D721Med (cell line): Measurements from ENCODE around the gene ACP5.

Source experiments
- DNase-seq: peaks from one replicate; pipeline ENCODE4 v3.0.0; 2011; ENCODE audit warnings: low spot score; ENCODE audit not compliant: insufficient read length
- FAIRE-seq: peaks from 2 replicates; lab custom pipeline; 2011; peaks lifted over from hg19 to GRCh38; lab: Jason Lieb, UNC
- TF ChIP-seq, protein P1 (sequence below): IDR thresholded peaks from 2 replicates; pipeline ENCODE4 v1.5.1; 2012; ENCODE audit warnings: mild to moderate bottlenecking, control low read depth; ENCODE audit not compliant: insufficient read depth; ENCODE audit errors: missing control alignments

ACP5 gene

DNA sequence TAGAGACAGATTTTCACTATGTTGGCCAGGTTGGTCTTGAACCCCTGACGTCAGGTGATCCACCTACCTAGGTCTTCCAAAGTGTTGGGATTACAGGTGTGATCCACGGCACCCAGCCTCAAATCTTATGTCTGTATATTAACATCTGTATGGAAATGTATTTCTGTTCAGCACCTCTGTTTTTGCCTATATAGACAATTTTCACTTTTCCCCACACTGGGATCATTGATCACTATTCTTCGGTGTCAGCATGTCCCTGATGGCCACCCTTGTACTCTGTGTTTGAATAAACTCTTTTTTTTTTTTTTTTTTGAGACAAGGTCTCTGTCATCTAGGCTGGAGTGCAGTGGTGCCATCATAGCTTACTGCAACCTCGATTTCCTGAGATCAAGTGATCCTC lies 16.6 kb upstream of the ACP5 start:
- FAIRE-seq = no peak

DNA sequence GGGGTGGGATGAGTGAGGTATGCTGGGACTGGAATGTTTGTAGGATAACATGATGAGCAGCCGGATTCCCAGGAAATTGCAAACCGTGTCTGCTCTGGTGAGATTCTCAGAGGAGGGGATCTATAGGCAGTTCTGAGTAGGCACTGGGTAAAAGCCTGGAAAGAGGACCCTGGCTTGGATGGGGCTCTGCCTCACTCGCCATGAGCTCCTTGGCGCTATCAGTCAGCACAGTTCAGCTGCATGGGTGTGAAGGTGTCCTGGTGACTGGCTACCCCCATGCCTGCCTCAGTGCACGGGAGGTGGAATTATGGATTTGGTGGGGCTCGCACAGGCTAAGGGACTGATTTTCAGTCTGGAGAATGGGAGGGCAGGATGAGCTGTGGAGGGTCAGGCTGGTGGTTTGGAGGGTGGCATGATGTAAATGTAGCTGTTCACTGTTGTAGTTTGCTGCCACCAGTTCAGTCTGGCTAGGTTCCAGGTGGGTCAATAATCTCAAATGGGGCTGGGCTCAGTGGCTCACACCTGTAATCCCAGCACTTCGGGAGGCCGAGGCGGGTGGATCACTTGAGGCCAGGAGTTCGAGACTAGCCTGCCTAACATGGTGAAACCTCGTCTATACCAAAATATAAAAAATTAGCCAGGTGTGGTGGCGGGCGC lies 10.7 kb upstream of the ACP5 start:
- FAIRE-seq (no peak), DNase-seq (no peak)
- TF ChIP-seq, protein P1, sequence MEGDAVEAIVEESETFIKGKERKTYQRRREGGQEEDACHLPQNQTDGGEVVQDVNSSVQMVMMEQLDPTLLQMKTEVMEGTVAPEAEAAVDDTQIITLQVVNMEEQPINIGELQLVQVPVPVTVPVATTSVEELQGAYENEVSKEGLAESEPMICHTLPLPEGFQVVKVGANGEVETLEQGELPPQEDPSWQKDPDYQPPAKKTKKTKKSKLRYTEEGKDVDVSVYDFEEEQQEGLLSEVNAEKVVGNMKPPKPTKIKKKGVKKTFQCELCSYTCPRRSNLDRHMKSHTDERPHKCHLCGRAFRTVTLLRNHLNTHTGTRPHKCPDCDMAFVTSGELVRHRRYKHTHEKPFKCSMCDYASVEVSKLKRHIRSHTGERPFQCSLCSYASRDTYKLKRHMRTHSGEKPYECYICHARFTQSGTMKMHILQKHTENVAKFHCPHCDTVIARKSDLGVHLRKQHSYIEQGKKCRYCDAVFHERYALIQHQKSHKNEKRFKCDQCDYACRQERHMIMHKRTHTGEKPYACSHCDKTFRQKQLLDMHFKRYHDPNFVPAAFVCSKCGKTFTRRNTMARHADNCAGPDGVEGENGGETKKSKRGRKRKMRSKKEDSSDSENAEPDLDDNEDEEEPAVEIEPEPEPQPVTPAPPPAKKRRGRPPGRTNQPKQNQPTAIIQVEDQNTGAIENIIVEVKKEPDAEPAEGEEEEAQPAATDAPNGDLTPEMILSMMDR = no peak

More for the DNA sequence above, 16.6 kb upstream of the ACP5 start:
- TF ChIP-seq, protein P1 = no peak
- DNase-seq = no peak

DNA sequence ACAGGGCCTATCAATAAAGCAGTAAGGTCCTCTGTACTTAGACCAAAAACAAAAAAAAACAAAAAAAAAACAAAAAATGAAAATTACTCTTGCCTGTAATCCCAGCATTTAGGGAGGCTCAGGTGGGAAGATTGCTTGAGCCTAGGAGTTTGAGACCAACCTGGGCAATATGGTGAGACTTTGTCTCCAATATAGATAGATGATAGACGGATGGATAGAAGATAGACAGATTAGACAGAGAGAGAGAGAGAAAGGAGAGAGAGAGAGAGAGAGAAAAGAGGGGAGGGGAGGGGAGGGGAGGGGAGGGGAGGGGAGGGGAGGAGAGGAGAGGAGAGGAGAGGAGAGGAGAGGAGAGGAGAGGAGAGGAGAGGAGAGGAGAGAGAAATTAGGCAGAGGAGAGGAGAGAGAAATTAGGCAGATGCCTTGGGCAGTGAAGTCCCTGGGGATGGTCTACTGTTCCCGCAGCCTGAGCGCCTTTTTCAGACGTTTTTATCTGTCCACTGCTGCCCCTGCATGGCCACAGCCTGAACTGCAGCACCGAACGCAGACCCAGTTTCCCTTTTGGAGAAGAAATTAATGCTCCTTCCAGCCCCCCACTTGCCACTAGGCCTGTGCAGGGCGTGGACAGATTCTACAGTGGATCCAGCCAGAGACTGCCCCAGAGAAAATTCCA lies 10.0 kb upstream of the ACP5 start:
- peak; percentile 77 for DNase-seq
- TF ChIP-seq, protein P1 = peak; percentile 96
- no peak for FAIRE-seq

DNA sequence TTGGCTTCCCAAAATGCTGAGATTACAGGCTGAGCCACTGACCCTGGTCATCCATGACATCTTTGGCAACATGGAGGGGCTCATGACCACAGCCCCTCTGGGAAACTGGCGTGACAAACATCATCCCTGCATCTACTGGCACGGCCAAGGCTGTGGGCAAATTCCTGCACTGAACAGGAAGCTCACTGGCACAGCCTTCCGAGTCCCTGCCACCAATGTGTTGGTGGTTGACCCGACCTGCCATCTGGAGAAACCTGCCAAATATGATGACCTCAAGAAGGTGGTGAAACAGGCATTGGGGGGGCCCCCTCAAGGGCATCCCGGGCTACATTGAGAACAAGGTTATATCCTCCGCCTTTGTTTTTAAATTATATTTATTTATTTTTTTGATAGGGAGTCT lies 8.9 kb upstream of the ACP5 start:
- DNase-seq (no peak), FAIRE-seq (no peak)
- TF ChIP-seq, protein P1 = no peak

DNA sequence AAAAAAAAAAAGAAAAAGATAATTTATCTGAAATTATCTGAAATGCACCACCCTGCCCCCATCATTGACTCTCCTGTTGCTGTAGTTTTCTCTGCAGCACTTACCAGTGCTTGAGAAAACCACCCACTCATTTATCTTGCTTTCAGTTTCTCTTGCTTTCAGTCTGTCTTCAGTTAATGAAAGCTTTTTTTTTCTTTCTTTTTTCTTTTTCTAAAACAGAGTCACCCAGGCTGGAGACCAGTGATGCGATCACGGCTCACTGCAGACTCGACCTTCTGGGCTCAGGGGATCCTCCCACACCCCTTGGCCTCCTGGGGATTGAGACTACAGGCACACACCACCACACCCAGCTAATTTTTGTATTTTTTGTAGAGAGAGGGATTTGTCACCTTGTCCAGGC lies 4.3 kb upstream of the ACP5 start:
- TF ChIP-seq, protein P1 = no peak
- no peak for DNase-seq
- no peak for FAIRE-seq

DNA sequence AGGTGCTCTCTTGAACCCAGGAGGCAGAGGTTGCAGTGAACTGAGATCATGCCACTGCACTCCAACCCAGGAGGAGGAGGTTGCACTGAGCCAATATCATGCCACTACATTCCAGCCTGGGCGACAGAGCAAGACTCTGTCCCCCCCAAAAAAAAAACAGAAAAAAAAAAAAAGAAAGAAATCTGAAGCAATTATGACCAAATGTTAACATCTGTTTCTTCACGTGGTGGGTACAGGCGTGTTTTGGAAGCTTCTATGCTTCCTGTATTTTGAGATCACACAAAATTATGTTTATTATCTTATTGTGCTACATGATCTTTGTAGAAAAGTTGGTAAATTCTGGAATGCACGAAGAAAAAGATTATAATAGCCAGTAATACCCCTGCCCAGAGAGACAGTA lies 2.7 kb upstream of the ACP5 start:
- FAIRE-seq (no peak), DNase-seq (no peak)
- TF ChIP-seq, protein P1 = no peak
